IMR-90 (cell line): ENCODE results near the gene NTRK3.

Source experiments
- RFX5 ChIP-seq: IDR thresholded peaks from 2 replicates; pipeline ENCODE4 v1.8.0; 2012; ENCODE audit warnings: low read depth, mild to moderate bottlenecking, low read length, moderate library complexity
- TF ChIP-seq, protein P1 (sequence below): conservative IDR thresholded peaks from 2 replicates; pipeline ENCODE4 v1.5.1; 2012; ENCODE audit warnings: mild to moderate bottlenecking, low read depth, low read length, improper control_type of control experiment

DNA sequence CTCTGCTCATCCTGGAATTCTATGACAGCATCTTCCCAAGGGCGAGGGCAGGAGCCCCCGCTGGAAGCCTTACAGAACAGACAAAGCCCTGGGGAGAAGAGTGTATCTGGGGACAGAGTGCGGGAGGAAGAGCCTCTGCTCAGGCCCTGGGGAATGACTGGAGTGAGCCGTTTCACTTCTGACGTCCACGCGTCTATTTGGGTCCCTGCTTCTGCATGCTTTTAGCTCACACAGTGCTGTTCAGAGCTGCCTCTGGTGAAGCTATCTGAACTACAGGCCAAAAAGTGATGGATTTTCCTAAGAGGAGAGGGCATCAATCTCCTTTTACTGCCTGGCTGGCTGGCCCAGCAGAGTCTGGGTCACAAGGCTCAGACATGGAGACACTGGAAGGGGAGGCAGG, 311.8 kb downstream of the NTRK3 start:
- TF ChIP-seq, protein P1, sequence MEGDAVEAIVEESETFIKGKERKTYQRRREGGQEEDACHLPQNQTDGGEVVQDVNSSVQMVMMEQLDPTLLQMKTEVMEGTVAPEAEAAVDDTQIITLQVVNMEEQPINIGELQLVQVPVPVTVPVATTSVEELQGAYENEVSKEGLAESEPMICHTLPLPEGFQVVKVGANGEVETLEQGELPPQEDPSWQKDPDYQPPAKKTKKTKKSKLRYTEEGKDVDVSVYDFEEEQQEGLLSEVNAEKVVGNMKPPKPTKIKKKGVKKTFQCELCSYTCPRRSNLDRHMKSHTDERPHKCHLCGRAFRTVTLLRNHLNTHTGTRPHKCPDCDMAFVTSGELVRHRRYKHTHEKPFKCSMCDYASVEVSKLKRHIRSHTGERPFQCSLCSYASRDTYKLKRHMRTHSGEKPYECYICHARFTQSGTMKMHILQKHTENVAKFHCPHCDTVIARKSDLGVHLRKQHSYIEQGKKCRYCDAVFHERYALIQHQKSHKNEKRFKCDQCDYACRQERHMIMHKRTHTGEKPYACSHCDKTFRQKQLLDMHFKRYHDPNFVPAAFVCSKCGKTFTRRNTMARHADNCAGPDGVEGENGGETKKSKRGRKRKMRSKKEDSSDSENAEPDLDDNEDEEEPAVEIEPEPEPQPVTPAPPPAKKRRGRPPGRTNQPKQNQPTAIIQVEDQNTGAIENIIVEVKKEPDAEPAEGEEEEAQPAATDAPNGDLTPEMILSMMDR = no peak
- no peak for TF ChIP-seq RFX5
